Epithelial cell of proximal tubule (primary cell): ENCODE results near the gene ATP9A. TPM values are rescaled to one million over a fixed set of nuclear protein-coding genes. Genes with fewer than 3 reads are reported as not detected.

Experiments used
- DNase-seq: peaks from one replicate; pipeline ENCODE4 v3.0.0-alpha.2; 2011; ENCODE audit warnings: low read depth
- H3K4me3 ChIP-seq: 2 replicates; pipeline ENCODE4 v1.5.1; 2011; ENCODE audit warnings: low read depth, mild to moderate bottlenecking, low read length
- total RNA-seq: library from RNA; depleted of rRNA; stranded (reverse); fragments of >200 nt; gene quantifications from 2 replicates; pipeline ENCODE4 v1.2.3, GENCODE V29; 2015
- TF ChIP-seq, protein P1 (sequence below): conservative IDR thresholded peaks from 2 replicates; pipeline ENCODE4 v1.5.1; 2012; ENCODE audit warnings: low read depth, mild to moderate bottlenecking, low read length

The ATP9A gene
- total RNA-seq, 1 donor from 2014 or later: 22.5 TPM

DNA sequence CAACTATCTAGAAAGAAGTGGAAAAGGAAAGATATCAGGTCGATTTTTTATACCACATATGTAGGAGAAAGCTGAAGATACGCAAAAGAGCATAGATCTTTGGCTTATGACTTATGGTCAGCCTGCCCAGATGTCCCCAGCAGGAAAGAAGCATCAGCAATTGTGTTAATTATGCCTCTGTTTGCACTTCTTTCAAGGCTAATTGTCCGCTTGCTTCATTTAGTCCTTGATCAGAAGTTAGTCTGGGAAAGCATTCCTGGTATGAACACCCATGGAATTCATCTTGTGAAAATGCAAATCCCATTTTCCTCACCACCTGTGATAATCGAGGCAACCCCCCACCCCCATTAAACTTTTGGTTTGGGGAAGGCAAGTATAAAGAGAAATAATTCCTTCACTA, 62.8 kb downstream of the ATP9A start:
- DNase-seq: no peak
- no peak overlapping the region for H3K4me3 ChIP-seq
- TF ChIP-seq, protein P1, sequence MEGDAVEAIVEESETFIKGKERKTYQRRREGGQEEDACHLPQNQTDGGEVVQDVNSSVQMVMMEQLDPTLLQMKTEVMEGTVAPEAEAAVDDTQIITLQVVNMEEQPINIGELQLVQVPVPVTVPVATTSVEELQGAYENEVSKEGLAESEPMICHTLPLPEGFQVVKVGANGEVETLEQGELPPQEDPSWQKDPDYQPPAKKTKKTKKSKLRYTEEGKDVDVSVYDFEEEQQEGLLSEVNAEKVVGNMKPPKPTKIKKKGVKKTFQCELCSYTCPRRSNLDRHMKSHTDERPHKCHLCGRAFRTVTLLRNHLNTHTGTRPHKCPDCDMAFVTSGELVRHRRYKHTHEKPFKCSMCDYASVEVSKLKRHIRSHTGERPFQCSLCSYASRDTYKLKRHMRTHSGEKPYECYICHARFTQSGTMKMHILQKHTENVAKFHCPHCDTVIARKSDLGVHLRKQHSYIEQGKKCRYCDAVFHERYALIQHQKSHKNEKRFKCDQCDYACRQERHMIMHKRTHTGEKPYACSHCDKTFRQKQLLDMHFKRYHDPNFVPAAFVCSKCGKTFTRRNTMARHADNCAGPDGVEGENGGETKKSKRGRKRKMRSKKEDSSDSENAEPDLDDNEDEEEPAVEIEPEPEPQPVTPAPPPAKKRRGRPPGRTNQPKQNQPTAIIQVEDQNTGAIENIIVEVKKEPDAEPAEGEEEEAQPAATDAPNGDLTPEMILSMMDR: no peak

GRCh38 chr20:51703400-51704287, 64.5 kb downstream of the ATP9A start:
- TF ChIP-seq, protein P1: no peak
- DNase-seq: peak; percentile 35
- H3K4me3 ChIP-seq: no peak overlapping the region

DNA sequence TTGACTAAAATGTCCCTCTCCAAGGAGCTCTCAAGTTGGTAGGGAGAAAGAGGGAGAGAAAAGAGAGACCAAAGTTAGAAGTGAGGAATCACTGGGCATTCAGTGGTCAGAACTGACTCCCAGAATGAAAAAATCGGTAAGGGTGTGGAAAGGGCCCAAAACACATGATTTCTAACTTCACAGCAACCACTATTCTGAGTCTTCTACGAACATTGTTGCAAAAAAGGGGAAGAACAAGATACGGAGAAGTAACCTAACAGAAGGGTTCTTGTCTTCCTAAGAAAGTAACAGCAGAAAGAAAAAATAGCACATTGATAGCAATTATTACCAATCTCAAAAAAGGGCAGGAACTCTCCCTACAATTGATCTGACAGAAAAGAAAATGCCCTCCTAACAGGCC, 65.6 kb downstream of the ATP9A start:
- no peak for DNase-seq
- TF ChIP-seq, protein P1: no peak
- no peak overlapping the region for H3K4me3 ChIP-seq

GRCh38 chr20:51700809-51701285, 67.3 kb downstream of the ATP9A start:
- H3K4me3 ChIP-seq: no peak overlapping the region
- DNase-seq: peak; percentile 16
- TF ChIP-seq, protein P1: peak; percentile 79

GRCh38 chr20:51698252-51698651, 69.9 kb downstream of the ATP9A start:
- H3K4me3 ChIP-seq: no peak overlapping the region
- TF ChIP-seq, protein P1: no peak
- DNase-seq: no peak

DNA sequence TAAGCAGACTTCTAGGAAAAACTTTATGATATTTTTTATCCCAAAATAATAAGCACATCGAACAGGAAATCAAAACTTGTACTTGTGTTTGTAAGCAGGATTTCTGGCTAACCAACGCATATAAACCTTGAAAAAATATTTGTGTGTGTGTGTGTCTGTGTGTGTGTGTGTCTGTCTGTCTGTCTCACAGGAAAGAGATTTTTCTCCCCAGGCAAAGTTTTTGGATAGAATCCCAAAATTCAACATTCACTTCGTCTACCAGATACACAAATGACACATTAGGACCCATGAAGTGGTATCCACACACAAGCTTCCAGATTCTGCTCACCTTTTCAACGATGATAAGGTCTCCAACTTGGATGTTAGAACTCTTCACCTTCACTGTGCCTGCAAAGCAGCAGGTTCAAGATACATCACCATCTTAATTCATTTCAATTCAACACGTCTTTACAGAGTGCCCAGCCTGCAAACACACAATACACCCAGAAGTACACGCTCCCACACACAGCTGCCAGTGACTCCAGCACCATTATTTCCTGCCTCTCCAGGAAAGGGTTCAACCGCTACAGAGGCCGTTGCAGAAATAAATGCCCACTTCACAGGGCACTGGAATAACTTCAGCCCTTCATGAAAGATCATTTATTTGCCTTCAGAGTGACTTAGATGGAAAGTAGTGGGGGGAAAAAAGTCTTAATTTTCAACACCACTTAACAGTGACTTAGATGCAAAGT, 70.9 kb downstream of the ATP9A start:
- DNase-seq: no peak
- H3K4me3 ChIP-seq: no peak overlapping the region
- TF ChIP-seq, protein P1: no peak
